T-helper 2 cell treated with Interferon-gamma antibody and Interleukin-4, amounts not matched to agents 5 μg/mL and 100 μg/mL, for 36 hours (primary cell): Measurements from ENCODE around the gene MAP3K12.
"Not testable (repeated sequence)": the region's sequence is repeated elsewhere in the genome, so short reads cannot be mapped to it uniquely, and the experiment has no call there.

Experiments
- DNase-seq: peaks from one replicate; pipeline ENCODE4 v3.0.0; 2021; ENCODE audit warnings: low spot score
- H3K27ac Mint-ChIP-seq: one replicate; pipeline ENCODE4 v1.8.0; 2021; ENCODE audit warnings: mild to moderate bottlenecking, mixed read lengths
- H3K27me3 Mint-ChIP-seq: one replicate; pipeline ENCODE4 v1.8.0; 2021; ENCODE audit warnings: low read depth, mixed read lengths
- H3K36me3 Mint-ChIP-seq: one replicate; pipeline ENCODE4 v1.8.0; 2021; ENCODE audit warnings: low read depth, mixed read lengths
- H3K4me1 Mint-ChIP-seq: one replicate; pipeline ENCODE4 v1.8.0; 2021; ENCODE audit warnings: low read depth, mixed read lengths
- H3K4me3 Mint-ChIP-seq: one replicate; pipeline ENCODE4 v1.8.0; 2022; ENCODE audit warnings: mild to moderate bottlenecking, moderate library complexity, mixed read lengths
- H3K9me3 Mint-ChIP-seq: one replicate; pipeline ENCODE4 v1.8.0; 2021; ENCODE audit warnings: mixed read lengths

The MAP3K12 gene

DNA sequence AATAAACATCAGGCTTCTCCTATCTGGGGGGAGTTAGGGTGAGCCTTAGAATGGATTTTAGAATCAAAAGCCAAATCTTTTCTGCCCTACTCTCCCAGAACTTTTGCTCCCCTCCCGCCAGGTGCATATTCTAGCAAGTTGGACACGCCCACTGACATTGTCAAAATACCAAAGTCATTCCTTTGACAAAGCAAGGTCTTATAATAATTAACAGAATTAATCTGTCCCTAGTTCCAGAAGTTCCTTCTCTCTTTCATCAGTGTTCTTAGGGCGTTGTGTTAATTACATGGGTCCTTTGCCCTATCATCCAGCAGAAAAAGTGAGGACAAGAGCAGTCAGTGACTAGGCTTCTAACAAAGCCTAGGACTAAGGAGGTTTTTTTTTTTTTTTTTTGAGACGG, 55.3 kb downstream of the MAP3K12 start:
- H3K36me3 Mint-ChIP-seq: peaks cover 43% of the 10 kb centered on the region
- peaks cover 33% of the 10 kb centered on the region for H3K4me1 Mint-ChIP-seq

DNA sequence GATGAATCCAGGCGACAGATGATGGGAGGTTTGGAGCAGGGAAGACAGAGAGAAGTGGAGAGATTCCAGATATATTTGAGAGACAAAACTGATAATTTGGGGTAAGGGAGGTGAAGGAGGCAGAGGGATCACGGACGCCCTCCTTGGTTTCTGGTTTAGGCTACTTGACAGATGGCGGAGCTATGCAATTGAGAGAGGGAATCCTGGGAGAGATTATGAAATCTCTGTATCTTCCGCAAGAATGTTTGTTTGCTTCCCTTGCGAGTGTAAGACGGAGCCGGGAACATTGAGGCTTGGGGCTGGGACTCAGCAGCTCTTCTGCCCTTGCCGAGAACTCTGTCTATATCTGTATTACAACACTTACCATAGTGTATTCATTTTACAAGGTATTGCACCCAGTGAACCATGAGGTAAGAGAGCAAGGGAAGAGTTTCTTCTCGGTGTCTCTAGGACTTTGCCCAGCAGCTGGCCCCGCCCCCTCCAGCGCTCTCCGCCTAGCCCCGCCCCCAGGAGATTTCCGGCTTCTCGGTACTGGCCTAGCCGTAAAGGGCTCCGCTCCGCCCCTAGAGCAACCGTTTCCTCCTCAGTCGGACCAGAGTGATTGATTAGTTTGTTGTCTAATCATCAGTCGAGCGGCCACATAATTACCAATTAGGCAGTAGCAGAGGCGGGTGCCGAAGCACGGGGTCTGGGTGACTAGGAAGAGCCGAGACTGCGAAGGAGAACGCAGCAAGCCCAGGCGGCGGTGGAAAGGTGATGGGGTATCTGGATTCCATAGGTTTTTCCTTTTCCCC, 58.0 kb downstream of the MAP3K12 start, which contains the start of gene PRR13:
TSS of gene PRR13 (plus strand) at position 695 of the 794 bp plus-strand sequence. CDS start 981 bp downstream, outside the sequence.
- no peaks in the 10 kb centered on the region for H3K27me3 Mint-ChIP-seq
- DNase-seq: peak; percentile 95
- H3K9me3 Mint-ChIP-seq: no peaks in the 10 kb centered on the region
- peak within 1 kb of the TSS; percentile 92 for H3K27ac Mint-ChIP-seq
- H3K4me1 Mint-ChIP-seq: peaks cover 28% of the 10 kb centered on the region
- H3K36me3 Mint-ChIP-seq: peaks cover 28% of the 10 kb centered on the region
- peak within 1 kb of the TSS; percentile 98 for H3K4me3 Mint-ChIP-seq

More for the DNA sequence above, 55.3 kb downstream of the MAP3K12 start:
- no peak for DNase-seq
- Mint-ChIP-seq H3K27me3 (no peaks in the 10 kb centered on the region), H3K4me3 (peak overlapping the region; percentile 98), H3K27ac (no peak overlapping the region), H3K9me3 (no peaks in the 10 kb centered on the region)

DNA sequence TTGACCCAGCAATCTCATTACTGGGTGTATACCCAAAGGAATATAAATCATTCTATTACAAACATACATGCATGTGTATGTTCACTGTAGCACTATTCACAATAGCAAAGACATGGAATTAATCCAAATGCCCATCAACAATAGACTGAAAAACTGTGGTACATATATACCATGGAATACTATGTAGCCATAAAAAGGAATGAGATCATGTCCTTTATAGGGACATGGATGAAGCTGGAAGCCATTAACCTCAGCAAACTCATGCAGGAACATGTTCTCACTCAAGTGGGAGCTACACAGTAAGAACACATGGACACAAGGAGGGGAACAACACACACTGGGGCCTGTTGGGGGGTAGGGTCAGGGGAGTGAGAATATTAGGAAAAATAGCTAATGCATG, 59.7 kb downstream of the MAP3K12 start:
- not testable (repeated sequence) for DNase-seq, H3K4me3 Mint-ChIP-seq, H3K9me3 Mint-ChIP-seq, H3K27ac Mint-ChIP-seq, H3K27me3 Mint-ChIP-seq
- Mint-ChIP-seq H3K4me1 (peaks cover 16% of the 10 kb centered on the region), H3K36me3 (peaks cover 17% of the 10 kb centered on the region)

DNA sequence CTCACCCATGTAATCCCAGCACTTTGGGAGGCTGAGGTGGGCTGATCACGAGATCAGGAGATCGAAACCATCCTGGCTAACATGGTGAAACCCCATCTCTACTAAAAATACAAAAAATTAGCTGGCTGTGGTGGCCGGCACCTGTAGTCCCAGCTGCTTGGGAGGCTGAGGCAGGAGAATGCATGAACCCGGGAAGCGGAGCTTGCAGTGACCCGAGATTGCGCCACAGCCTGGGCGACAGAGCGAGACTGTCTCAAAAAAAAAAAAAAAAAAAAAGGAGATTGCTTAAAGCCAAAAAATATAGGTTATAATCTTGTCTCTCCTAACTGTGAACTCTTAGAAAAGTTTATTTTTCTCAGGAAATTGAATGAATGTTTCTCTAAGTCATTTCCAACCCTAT, 63.9 kb downstream of the MAP3K12 start:
- H3K4me1 Mint-ChIP-seq, H3K36me3 Mint-ChIP-seq, DNase-seq, H3K4me3 Mint-ChIP-seq, H3K27me3 Mint-ChIP-seq, H3K27ac Mint-ChIP-seq, H3K9me3 Mint-ChIP-seq: not testable (repeated sequence)

DNA sequence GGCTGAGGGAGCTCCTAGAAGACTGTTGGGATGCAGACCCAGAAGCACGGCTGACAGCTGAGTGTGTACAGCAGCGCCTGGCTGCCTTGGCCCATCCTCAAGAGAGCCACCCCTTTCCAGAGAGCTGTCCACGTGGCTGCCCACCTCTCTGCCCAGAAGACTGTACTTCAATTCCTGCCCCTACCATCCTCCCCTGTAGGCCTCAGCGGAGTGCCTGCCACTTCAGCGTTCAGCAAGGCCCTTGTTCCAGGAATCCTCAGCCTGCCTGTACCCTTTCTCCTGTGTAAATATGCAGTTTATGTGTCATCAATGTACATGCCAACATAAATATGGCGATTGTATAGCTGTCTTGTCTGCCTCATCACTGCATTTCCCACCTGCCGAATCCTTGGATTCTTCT, 68.1 kb downstream of the MAP3K12 start:
- H3K27me3 Mint-ChIP-seq: no peaks in the 10 kb centered on the region
- H3K27ac Mint-ChIP-seq: no peak overlapping the region
- no peak overlapping the region for H3K4me3 Mint-ChIP-seq
- no peaks in the 10 kb centered on the region for H3K9me3 Mint-ChIP-seq
- H3K4me1 Mint-ChIP-seq: no peaks in the 10 kb centered on the region
- DNase-seq: no peak
- no peaks in the 10 kb centered on the region for H3K36me3 Mint-ChIP-seq

DNA sequence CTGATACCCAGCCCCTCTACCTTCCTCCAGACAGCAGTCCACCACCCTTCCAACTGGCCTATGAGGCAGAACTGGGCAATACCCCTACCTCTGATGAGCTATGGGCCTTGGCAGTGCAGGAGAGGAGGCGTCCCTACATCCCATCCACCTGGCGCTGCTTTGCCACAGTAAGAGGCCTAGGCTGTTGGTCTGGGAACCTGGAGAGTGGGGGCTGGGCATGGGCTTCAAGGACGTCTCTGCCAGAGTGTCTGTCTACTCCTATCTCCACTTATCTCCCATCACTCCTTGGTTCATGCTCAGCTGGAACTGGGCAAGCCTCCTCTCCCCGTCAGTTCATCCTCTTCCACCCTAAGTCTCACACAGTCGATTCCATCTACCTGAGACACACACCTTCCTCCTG, 69.1 kb downstream of the MAP3K12 start:
- Mint-ChIP-seq H3K4me1 (no peaks in the 10 kb centered on the region), H3K27me3 (no peaks in the 10 kb centered on the region), H3K27ac (no peak overlapping the region), H3K4me3 (no peak overlapping the region), H3K36me3 (no peaks in the 10 kb centered on the region), H3K9me3 (no peaks in the 10 kb centered on the region)
- DNase-seq: no peak
